ENCODE measurements around the gene MED31. TPM values are rescaled to one million over a fixed set of nuclear protein-coding genes. Genes with fewer than 3 reads are reported as not detected.

The MED31 gene
- total and polyA plus RNA-seq, 2 of the 13 experiments (the other 11 are each of a cell fraction or from before 2014, with no cell fraction given), result 19.0 to 20.9 TPM

GRCh38 chr17:6683081-6683684 lies 31.8 kb upstream of the MED31 start (continued):
- TF ChIP-seq, protein P1, sequence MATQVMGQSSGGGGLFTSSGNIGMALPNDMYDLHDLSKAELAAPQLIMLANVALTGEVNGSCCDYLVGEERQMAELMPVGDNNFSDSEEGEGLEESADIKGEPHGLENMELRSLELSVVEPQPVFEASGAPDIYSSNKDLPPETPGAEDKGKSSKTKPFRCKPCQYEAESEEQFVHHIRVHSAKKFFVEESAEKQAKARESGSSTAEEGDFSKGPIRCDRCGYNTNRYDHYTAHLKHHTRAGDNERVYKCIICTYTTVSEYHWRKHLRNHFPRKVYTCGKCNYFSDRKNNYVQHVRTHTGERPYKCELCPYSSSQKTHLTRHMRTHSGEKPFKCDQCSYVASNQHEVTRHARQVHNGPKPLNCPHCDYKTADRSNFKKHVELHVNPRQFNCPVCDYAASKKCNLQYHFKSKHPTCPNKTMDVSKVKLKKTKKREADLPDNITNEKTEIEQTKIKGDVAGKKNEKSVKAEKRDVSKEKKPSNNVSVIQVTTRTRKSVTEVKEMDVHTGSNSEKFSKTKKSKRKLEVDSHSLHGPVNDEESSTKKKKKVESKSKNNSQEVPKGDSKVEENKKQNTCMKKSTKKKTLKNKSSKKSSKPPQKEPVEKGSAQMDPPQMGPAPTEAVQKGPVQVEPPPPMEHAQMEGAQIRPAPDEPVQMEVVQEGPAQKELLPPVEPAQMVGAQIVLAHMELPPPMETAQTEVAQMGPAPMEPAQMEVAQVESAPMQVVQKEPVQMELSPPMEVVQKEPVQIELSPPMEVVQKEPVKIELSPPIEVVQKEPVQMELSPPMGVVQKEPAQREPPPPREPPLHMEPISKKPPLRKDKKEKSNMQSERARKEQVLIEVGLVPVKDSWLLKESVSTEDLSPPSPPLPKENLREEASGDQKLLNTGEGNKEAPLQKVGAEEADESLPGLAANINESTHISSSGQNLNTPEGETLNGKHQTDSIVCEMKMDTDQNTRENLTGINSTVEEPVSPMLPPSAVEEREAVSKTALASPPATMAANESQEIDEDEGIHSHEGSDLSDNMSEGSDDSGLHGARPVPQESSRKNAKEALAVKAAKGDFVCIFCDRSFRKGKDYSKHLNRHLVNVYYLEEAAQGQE (IDR thresholded peaks at IDR 0.05; ENCODE audit: borderline replicate concordance in 1 of 2, low read depth in 1 of 2, low read length in 2 of 2), result no peak
- TF ChIP-seq CBX2 (IDR thresholded peaks at IDR 0.05; ENCODE audit: low read depth, low read length) (no peak), CBX2 (CRISPR knock-in tag; IDR thresholded peaks at IDR 0.05; ENCODE audit: low read depth) (no peak), ZNF121 (CRISPR knock-in tag; IDR thresholded peaks at IDR 0.05) (no peak), PHF20 (CRISPR knock-in tag; IDR thresholded peaks at IDR 0.05) (no peak), ARID5B (CRISPR knock-in tag; IDR thresholded peaks at IDR 0.05) (peak; percentile 74), PRDM15 (CRISPR knock-in tag; IDR thresholded peaks at IDR 0.05) (no peak), SMARCE1 (IDR thresholded peaks at IDR 0.05; ENCODE audit: borderline replicate concordance) (no peak), ZNF430 (CRISPR knock-in tag; IDR thresholded peaks at IDR 0.05) (0 out of 2 replicates have a peak, but pooled peaks have one; percentile 64), ZNF891 (CRISPR knock-in tag; IDR thresholded peaks at IDR 0.05) (no peak)
- TF ChIP-seq, protein P2, sequence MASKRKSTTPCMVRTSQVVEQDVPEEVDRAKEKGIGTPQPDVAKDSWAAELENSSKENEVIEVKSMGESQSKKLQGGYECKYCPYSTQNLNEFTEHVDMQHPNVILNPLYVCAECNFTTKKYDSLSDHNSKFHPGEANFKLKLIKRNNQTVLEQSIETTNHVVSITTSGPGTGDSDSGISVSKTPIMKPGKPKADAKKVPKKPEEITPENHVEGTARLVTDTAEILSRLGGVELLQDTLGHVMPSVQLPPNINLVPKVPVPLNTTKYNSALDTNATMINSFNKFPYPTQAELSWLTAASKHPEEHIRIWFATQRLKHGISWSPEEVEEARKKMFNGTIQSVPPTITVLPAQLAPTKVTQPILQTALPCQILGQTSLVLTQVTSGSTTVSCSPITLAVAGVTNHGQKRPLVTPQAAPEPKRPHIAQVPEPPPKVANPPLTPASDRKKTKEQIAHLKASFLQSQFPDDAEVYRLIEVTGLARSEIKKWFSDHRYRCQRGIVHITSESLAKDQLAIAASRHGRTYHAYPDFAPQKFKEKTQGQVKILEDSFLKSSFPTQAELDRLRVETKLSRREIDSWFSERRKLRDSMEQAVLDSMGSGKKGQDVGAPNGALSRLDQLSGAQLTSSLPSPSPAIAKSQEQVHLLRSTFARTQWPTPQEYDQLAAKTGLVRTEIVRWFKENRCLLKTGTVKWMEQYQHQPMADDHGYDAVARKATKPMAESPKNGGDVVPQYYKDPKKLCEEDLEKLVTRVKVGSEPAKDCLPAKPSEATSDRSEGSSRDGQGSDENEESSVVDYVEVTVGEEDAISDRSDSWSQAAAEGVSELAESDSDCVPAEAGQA (IDR thresholded peaks at IDR 0.05; ENCODE audit: low read depth), result no peak
- TF ChIP-seq, protein P2 (CRISPR knock-in tag; IDR thresholded peaks at IDR 0.05; ENCODE audit: borderline replicate concordance), result no peak

Data from HepG2 (cell line).